GM23248 (cell line): ENCODE data around the gene SIVA1.

Experiments
- EZH2 ChIP-seq: fragments of 200-600 bp; sonication (generic); IDR thresholded peaks from 2 replicates; pipeline ENCODE4 v1.6.1; 2018; ENCODE audit warnings: antibody characterized with exemption, mild to moderate bottlenecking; ENCODE audit not compliant: insufficient read depth, poor library complexity, severe bottlenecking
- EZH2phosphoT487 ChIP-seq: fragments of 200-600 bp; sonication (generic); IDR thresholded peaks from 2 replicates; pipeline ENCODE4 v1.6.1; 2018; ENCODE audit warnings: antibody characterized with exemption, moderate library complexity, mild to moderate bottlenecking, low read depth; ENCODE audit not compliant: insufficient read depth

DNA sequence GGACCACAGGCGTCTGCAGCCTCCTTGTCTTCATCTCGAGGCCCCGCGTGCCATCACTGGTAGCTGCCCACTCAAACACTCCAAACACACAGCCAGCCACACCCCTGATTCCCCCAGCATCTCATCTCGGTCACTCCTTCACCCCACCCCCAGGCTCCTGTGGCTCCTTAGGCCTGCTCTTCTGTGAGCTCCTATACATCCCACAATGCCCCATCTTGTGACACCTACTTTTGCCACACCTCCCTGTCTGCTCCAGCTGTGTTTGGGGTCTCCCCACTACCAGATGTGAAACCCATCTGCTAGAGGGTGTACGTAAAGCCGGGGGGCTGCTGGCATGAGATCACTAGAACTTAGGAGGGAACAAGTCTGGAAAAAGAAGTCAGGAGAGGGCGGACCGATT, 38.5 kb downstream of the SIVA1 start:
- TF ChIP-seq EZH2phosphoT487 (no peak), EZH2 (no peak)
